GM19351 (cell line): ENCODE measurements around the gene USP10.

ENCODE experiments used
- ATAC-seq: cut with Tn5 transposase; IDR thresholded peaks from one replicate; pipeline ENCODE4 v1.9.1; 2021; ENCODE audit warnings: mild to moderate bottlenecking, moderate library complexity; ENCODE audit not compliant: unreplicated experiment

The USP10 gene

GRCh38 chr16:84694980-84695379 is 4.8 kb upstream of the USP10 start:
- no peak for ATAC-seq

GRCh38 chr16:84699147-84699711 is 571 bp upstream of the USP10 start:
- ATAC-seq, result no peak

GRCh38 chr16:84700446-84701300 is 873 bp downstream of the USP10 start:
- ATAC-seq, result peak; percentile 42

DNA sequence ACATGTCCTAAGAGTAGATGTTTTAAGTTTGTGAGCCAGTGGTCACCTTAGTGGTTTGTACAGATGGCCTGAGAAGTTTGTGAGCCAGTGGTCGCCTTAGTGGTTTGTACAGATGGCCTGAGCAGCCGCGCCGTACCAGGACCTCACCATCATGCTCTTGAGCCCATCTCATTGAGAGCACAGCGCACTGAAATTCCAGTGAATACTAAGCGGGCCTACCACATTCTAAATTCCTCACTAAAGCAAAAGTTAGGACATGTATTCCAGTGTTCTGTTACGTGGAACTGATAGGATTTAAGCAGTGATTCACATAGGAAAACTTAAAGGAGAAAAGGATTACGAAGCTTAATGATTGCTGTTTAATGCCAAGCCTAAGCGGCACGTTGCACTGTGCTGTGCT is 3.9 kb downstream of the USP10 start:
- ATAC-seq, result no peak

DNA sequence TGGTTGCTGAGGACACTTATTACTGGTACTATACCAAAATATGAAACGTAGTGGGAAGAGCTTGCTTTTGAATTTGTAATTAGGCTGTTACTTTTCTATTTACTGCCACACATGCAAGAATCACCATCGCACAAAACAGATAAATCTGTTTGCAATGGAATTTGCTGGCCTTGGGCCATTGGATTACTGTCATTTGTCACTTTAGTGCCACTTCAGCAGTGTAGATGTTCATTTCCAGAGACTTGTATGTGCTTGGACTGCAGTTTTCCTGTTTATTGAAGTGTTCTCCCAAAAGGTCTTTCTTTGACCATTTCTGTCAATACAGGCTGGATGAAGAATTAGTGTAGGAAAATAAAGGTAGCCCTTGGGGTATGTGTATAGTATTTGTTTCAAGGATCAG is 4.5 kb downstream of the USP10 start:
- ATAC-seq, result no peak

DNA sequence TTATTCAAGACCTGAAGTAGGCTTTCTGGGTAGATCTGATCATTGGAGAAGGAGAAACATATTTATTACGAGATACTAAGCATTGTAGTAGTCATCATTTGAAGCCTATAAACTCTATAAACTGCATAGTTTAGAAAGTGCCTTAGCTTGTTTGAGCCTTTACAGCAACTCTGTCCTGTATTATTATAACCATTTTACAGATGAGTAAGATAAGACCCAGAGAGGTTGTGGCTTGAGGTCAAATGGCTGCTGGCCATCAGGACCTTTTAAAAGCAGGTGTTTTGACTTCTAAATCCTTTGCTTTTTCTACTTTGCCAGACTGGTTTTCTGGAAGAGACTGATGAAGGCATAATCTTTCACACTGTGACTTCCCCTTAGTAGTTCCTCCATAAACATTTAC is 7.1 kb downstream of the USP10 start:
- no peak for ATAC-seq

- ATAC-seq, result no peak
Measured at GRCh38 chr16:84709609-84710008, 9.8 kb downstream of the USP10 start.

GRCh38 chr16:84710686-84711085 is 10.9 kb downstream of the USP10 start:
- no peak for ATAC-seq

- ATAC-seq, result no peak
Measured at GRCh38 chr16:84712138-84712671, 12.4 kb downstream of the USP10 start.

GRCh38 chr16:84712801-84713775 is 13.3 kb downstream of the USP10 start:
- ATAC-seq, result no peak

- ATAC-seq, result no peak
Measured at GRCh38 chr16:84714028-84714427, 14.2 kb downstream of the USP10 start.

DNA sequence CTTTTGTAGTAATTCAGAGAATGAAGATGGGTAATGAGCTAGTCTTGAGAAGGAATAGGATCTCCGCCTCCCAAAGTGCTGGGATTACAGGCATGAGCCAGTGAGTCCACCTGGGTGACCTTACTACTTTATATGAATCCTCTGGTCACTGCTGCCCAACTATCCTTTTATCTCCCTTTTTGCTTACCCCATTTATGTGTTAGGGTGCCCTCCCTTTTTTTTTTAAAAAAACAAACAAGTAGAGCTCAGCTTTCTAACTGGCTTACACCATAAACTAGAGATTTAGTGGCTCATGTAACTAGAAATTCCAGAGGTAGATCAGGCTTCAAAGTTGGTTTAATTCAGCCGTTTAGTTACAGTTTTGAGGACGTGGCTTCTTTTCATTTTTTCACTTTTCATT is 15.6 kb downstream of the USP10 start:
- ATAC-seq, result no peak

GRCh38 chr16:84715854-84716253 is 16.1 kb downstream of the USP10 start:
- no peak for ATAC-seq

DNA sequence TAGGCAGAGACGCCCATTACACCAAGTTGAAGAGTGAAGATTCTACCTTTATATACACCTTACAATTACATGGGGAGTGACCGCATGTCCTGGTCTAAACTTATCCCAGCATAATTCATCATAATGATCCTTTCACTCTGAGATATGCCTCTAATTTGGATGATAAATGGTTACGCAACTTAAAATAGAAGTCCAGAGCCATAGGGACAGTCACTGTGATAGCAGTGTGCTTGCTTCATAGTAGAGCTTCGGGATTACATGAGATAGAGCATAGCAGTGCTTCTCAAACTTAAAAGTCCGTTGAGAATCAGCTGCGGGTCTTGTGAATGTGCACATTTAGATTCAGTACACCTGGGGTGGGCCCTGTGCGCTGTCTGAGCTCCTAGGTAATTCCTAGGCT is 16.9 kb downstream of the USP10 start:
- no peak for ATAC-seq

- no peak for ATAC-seq
Measured at GRCh38 chr16:84717484-84717883, 17.7 kb downstream of the USP10 start.

DNA sequence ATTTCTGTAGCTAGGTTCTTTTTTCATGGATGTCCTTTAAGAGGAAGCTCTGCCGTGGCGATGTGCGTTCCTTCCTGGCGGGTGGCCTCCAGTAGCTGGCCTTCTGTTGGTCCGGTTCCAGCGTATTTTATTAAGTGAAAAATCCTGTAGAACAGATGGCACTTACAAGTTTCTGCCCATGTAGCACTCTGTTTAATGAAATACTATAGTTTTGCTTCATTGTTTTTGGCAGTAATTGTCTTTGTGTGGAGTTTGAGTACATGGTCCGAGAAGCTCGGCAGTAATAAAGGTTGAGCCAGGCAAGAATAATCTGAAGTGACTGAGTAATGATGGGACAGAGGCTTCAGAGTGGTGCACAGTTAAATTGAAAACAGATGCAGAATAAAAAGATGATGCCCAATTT is 20.4 kb downstream of the USP10 start:
- no peak for ATAC-seq

- ATAC-seq, result no peak
Measured at GRCh38 chr16:84722068-84722467, 22.3 kb downstream of the USP10 start.

- no peak for ATAC-seq
Measured at GRCh38 chr16:84723906-84724305, 24.1 kb downstream of the USP10 start.

DNA sequence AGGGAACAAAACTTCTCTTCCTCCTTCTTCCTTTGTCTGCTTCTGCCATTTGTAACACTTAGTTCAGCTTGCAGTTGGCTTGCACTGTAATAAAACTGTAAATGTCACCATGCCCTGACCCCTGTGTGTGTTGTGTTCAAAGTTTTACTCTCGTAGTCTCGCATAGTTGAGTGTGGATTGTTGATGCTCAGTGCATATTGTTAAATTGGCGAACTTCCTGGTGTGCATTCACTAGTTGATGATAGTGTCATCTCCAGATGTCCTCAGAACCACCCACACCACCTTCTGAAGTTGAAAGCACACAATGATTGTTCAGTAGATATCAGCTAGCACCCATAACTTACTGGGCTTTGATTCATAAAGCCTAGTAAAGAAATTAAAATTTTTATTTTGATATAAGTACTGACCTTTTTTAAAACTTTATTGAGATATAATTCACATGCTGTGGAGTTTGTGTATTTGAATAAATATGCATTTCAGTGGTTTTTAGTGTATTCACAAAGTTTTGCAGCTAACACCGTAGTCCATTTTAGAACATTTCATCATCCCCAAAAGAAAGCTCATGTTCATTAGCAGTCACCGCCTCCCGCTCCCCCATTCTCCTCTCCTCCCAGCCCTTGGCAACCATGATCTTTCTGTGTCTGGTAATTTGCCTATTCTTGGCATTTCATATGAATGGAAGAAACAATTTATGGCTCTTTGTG is 25.0 kb downstream of the USP10 start:
- ATAC-seq, result peak; percentile 56

DNA sequence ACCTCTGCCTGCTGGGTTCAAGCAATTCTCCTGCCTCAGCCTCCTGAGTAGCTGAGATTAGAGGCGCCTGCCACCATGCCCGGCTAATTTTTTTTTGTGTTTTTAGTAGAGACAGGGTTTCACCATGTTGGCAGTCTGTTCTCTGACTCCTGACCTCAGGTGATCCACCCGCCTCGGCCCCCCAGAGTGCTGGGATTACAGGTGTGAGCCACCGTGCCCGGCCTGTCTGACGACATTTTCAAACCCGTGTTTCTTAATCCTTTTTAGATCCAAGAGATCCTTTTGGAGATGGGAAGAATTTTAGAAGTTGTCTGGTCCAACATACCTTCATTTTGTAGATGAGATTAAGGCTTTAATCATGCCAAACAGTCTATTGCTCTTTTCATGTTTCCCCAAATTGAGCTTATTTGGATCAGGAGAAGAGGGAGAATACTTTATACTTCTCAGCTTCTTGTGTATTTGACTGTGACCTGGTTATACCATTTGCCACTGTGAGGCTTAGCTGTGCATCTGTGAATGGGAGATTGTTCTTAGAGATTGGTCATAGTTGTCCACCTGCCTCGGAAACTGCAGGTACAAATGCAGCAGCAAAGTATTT is 25.8 kb downstream of the USP10 start:
- no peak for ATAC-seq
